ENCODE data around the gene HYAL1.

DNA sequence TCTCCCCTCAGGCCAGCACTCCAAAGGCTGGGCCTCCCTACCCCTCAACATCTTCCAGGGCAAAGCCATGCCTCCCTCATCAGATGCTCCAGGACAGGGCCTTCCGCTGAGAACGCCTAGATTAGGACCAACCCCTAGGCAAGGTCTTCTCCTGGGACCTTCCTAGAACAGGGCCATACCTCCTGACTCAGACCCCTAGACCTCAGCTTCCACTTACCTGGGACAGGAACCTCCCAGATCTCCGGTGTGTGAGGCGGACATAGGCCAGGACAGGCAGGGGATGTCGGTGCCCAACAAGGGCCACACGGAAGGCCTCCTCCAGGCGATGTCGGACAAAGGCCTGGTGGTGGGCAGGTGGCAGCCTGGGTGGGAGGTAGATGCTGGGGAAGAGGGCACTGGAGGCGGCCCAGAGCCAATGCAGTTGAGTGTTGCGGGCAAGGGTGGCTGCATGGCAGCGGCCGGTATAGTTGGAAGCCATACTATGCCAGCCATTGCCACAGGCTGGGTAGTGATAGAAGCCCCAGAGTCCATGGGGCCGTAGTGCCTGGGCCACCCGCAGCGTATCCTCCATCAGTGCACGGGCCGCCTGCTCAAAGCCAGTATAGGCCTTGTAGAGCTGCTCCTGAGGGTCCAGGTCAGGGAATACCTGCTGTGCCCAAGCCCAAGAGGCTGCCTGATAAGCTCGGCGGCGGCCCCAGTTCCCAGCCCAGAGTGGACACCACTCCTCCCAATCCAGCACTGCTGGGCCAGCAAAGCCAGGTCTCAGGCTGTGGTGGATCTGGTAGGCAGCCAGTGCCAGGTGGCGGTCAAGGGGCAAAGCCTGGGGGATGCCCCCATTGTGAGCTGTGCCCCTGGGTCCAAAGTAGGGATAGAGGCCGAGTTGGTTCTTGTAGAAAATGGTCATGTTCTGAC lies 8.6 kb downstream of the HYAL1 start:
- TF ChIP-seq POLR2AphosphoS5 (IDR thresholded peaks at IDR 0.05; ENCODE audit: low read depth, low read length) (no peak), POLR2A (IDR thresholded peaks at IDR 0.05; ENCODE audit: low read depth, low read length) (no peak), TAF1 (IDR thresholded peaks at IDR 0.05; ENCODE audit: low read depth, low read length) (no peak), PAX5 (IDR thresholded peaks at IDR 0.05; ENCODE audit: insufficient read depth, low read length, severe bottlenecking) (no peak), SPI1 (IDR thresholded peaks at IDR 0.05; ENCODE audit: low read depth, low read length) (no peak)
